CD4-positive, alpha-beta T cell treated with Interleukin-12 subunit alpha and Interleukin-12 subunit beta, for 1 hour (primary cell): Measurements from ENCODE around the gene ANG.
"Not testable (repeated sequence)": the region's sequence is repeated elsewhere in the genome, so short reads cannot be mapped to it uniquely, and the experiment has no call there.

Experiments used
- DNase-seq: peaks from one replicate; pipeline ENCODE4 v3.0.0-alpha.2; 2020

The ANG gene

GRCh38 chr14:20688167-20688839, at the start of gene ANG:
Gene ANG (plus strand): TSS chr14:20688764. CDS start chr14:20693565, 4,801 bp downstream.
- DNase-seq: no peak

- no peak for DNase-seq
Measured at GRCh38 chr14:20641591-20641990, 47.0 kb upstream of the ANG start, which contains the start of gene OR6S1. Gene OR6S1 (minus strand): TSS chr14:20641691. CDS start chr14:20641691, 0 bp downstream.

GRCh38 chr14:20642182-20642581, 46.4 kb upstream of the ANG start:
- no peak for DNase-seq

- DNase-seq: not testable (repeated sequence)
Measured at GRCh38 chr14:20642755-20643154, 45.8 kb upstream of the ANG start.

GRCh38 chr14:20644520-20644919, 44.0 kb upstream of the ANG start:
- no peak for DNase-seq

GRCh38 chr14:20645481-20645880, 43.1 kb upstream of the ANG start:
- DNase-seq: no peak

- peak; percentile 43 for DNase-seq
Measured at GRCh38 chr14:20652996-20653975, 35.3 kb upstream of the ANG start.

- DNase-seq: no peak
Measured at GRCh38 chr14:20655851-20656250, 32.7 kb upstream of the ANG start.

- DNase-seq: no peak
Measured at GRCh38 chr14:20656274-20656673, 32.3 kb upstream of the ANG start.

GRCh38 chr14:20657216-20658211, 31.1 kb upstream of the ANG start:
- peak; percentile 33 for DNase-seq

GRCh38 chr14:20658246-20658645, 30.3 kb upstream of the ANG start:
- no peak for DNase-seq

GRCh38 chr14:20659336-20659735, 29.2 kb upstream of the ANG start:
- no peak for DNase-seq

- no peak for DNase-seq
Measured at GRCh38 chr14:20659813-20660395, 28.7 kb upstream of the ANG start.

GRCh38 chr14:20661197-20661596, 27.4 kb upstream of the ANG start:
- no peak for DNase-seq

GRCh38 chr14:20662968-20663732, 25.4 kb upstream of the ANG start:
- peak; percentile 89 for DNase-seq

- not testable (repeated sequence) for DNase-seq
Measured at GRCh38 chr14:20666400-20666961, 22.1 kb upstream of the ANG start.

- no peak for DNase-seq
Measured at GRCh38 chr14:20667957-20668356, 20.6 kb upstream of the ANG start.

GRCh38 chr14:20668969-20669368, 19.6 kb upstream of the ANG start:
- DNase-seq: no peak

- no peak for DNase-seq
Measured at GRCh38 chr14:20671597-20672283, 16.8 kb upstream of the ANG start.

- no peak for DNase-seq
Measured at GRCh38 chr14:20675669-20676068, 12.9 kb upstream of the ANG start.
